ENCODE data around the gene B4GALT5.

DNA sequence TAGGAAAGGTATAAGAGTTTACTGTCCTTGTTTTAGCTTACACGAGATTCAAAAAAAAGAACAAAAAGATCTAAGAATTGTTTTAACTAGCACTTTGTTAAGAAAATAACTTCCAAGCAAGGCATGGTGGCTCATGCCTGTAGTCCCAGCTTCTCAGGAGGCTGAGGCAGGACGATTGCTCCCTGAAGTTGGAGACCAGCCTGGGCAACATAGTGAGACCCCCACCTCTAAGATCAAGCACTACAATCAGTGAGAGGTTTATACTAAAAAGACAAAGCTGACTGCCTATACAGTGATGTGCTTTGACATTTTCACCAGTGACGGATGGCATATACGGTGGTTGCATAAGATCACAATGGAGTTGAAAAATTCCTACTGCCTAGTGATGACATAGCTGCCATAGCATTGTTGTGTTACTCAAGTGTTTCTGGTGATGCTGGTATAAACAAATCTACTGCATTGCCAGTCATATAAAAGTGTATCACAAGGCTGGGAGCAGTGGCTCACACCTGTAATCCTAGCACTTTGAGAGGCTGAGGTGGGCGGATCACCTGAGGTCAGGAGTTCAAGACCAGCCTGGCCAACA, 68.6 kb downstream of the B4GALT5 start:
- TF ChIP-seq POLR2A (IDR thresholded peaks at IDR 0.05) (no peak), POLR2AphosphoS5 (IDR thresholded peaks at IDR 0.05) (no peak), EP300 (IDR thresholded peaks at IDR 0.05) (no peak)
- TF ChIP-seq, protein P1, sequence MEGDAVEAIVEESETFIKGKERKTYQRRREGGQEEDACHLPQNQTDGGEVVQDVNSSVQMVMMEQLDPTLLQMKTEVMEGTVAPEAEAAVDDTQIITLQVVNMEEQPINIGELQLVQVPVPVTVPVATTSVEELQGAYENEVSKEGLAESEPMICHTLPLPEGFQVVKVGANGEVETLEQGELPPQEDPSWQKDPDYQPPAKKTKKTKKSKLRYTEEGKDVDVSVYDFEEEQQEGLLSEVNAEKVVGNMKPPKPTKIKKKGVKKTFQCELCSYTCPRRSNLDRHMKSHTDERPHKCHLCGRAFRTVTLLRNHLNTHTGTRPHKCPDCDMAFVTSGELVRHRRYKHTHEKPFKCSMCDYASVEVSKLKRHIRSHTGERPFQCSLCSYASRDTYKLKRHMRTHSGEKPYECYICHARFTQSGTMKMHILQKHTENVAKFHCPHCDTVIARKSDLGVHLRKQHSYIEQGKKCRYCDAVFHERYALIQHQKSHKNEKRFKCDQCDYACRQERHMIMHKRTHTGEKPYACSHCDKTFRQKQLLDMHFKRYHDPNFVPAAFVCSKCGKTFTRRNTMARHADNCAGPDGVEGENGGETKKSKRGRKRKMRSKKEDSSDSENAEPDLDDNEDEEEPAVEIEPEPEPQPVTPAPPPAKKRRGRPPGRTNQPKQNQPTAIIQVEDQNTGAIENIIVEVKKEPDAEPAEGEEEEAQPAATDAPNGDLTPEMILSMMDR (IDR thresholded peaks at IDR 0.05), result no peak
